ENCODE data around the gene LMBRD1.
"Not testable (repeated sequence)": the region's sequence is repeated elsewhere in the genome, so short reads cannot be mapped to it uniquely, and the experiment has no call there.

Gene LMBRD1

GRCh38 chr6:69796642-69797390, at the start of gene LMBRD1:
Gene LMBRD1 (minus strand): TSS chr6:69797010. CDS start chr6:69796881, 129 bp downstream.
- peak; percentile 99 for DNase-seq (ENCODE audit: low read depth, low spot score)

- no peak for DNase-seq (ENCODE audit: low read depth, low spot score)
Measured at GRCh38 chr6:69846312-69846711, 49.5 kb upstream of the LMBRD1 start.

GRCh38 chr6:69843189-69843588, 46.4 kb upstream of the LMBRD1 start:
- no peak for DNase-seq (ENCODE audit: low read depth, low spot score)

GRCh38 chr6:69841862-69842261, 45.1 kb upstream of the LMBRD1 start:
- no peak for DNase-seq (ENCODE audit: low read depth, low spot score)

- DNase-seq (ENCODE audit: low read depth, low spot score): no peak
Measured at GRCh38 chr6:69835414-69836179, 38.8 kb upstream of the LMBRD1 start.

- no peak for DNase-seq (ENCODE audit: low read depth, low spot score)
Measured at GRCh38 chr6:69832558-69832957, 35.7 kb upstream of the LMBRD1 start.

- DNase-seq (ENCODE audit: low read depth, low spot score): no peak
Measured at GRCh38 chr6:69827276-69827893, 30.6 kb upstream of the LMBRD1 start.

- no peak for DNase-seq (ENCODE audit: low read depth, low spot score)
Measured at GRCh38 chr6:69825904-69826303, 29.1 kb upstream of the LMBRD1 start.

GRCh38 chr6:69824355-69824754, 27.5 kb upstream of the LMBRD1 start:
- not testable (repeated sequence) for DNase-seq (ENCODE audit: low read depth, low spot score)

GRCh38 chr6:69820438-69820837, 23.6 kb upstream of the LMBRD1 start:
- DNase-seq (ENCODE audit: low read depth, low spot score): no peak

- DNase-seq (ENCODE audit: low read depth, low spot score): no peak
Measured at GRCh38 chr6:69820018-69820417, 23.2 kb upstream of the LMBRD1 start.

- no peak for DNase-seq (ENCODE audit: low read depth, low spot score)
Measured at GRCh38 chr6:69819138-69819537, 22.3 kb upstream of the LMBRD1 start.

- DNase-seq (ENCODE audit: low read depth, low spot score): no peak
Measured at GRCh38 chr6:69818223-69818930, 21.6 kb upstream of the LMBRD1 start.

GRCh38 chr6:69817358-69817757, 20.5 kb upstream of the LMBRD1 start:
- no peak for DNase-seq (ENCODE audit: low read depth, low spot score)

GRCh38 chr6:69816569-69816968, 19.8 kb upstream of the LMBRD1 start:
- no peak for DNase-seq (ENCODE audit: low read depth, low spot score)

- no peak for DNase-seq (ENCODE audit: low read depth, low spot score)
Measured at GRCh38 chr6:69816026-69816425, 19.2 kb upstream of the LMBRD1 start.

- DNase-seq (ENCODE audit: low read depth, low spot score): no peak
Measured at GRCh38 chr6:69813508-69813907, 16.7 kb upstream of the LMBRD1 start.

GRCh38 chr6:69812746-69813427, 16.1 kb upstream of the LMBRD1 start:
- no peak for DNase-seq (ENCODE audit: low read depth, low spot score)

GRCh38 chr6:69802995-69803394, 6.2 kb upstream of the LMBRD1 start:
- DNase-seq (ENCODE audit: low read depth, low spot score): no peak

- DNase-seq (ENCODE audit: low read depth, low spot score): no peak
Measured at GRCh38 chr6:69801711-69802110, 4.9 kb upstream of the LMBRD1 start.

- DNase-seq (ENCODE audit: low read depth, low spot score): no peak
Measured at GRCh38 chr6:69801225-69801624, 4.4 kb upstream of the LMBRD1 start.

All from activated CD4-positive, CD25-positive, alpha-beta regulatory T cell treated with anti-CD3 and anti-CD28 coated beads, Interleukin-2, amount 50 U/mL, for 16 hours (primary cell).